ENCODE data around the gene KCNJ4.

DNA sequence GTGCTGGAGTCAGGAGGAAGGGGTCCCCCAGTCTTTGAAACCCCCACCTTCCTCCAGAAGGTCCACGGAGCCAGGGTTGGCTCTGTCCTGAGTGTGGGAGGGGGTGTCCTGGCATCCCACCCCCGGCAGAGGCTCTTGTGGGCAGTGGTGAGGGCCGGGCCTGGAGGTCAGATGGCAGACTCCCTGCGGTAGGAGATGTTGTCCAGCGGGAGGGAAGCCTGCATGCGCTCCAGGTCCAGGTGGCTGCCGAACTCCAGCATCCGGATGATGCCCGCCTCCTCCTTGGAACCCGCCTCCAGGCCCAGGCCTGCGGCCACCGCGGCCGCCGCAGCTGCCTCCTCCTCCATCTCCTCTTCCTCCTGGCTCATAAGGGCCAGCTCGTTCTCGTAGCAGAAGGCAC lies 28.4 kb downstream of the KCNJ4 start:
- TF ChIP-seq, protein P1, sequence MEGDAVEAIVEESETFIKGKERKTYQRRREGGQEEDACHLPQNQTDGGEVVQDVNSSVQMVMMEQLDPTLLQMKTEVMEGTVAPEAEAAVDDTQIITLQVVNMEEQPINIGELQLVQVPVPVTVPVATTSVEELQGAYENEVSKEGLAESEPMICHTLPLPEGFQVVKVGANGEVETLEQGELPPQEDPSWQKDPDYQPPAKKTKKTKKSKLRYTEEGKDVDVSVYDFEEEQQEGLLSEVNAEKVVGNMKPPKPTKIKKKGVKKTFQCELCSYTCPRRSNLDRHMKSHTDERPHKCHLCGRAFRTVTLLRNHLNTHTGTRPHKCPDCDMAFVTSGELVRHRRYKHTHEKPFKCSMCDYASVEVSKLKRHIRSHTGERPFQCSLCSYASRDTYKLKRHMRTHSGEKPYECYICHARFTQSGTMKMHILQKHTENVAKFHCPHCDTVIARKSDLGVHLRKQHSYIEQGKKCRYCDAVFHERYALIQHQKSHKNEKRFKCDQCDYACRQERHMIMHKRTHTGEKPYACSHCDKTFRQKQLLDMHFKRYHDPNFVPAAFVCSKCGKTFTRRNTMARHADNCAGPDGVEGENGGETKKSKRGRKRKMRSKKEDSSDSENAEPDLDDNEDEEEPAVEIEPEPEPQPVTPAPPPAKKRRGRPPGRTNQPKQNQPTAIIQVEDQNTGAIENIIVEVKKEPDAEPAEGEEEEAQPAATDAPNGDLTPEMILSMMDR (conservative IDR thresholded peaks at IDR 0.05) = no peak
- no peak for TF ChIP-seq EZH2 (IDR thresholded peaks at IDR 0.05; ENCODE audit: low read depth)

Data from PC-9 (cell line).